ENCODE data around the gene TUBGCP3.
"Not testable (repeated sequence)": the region's sequence is repeated elsewhere in the genome, so short reads cannot be mapped to it uniquely, and the experiment has no call there.

Gene TUBGCP3

DNA sequence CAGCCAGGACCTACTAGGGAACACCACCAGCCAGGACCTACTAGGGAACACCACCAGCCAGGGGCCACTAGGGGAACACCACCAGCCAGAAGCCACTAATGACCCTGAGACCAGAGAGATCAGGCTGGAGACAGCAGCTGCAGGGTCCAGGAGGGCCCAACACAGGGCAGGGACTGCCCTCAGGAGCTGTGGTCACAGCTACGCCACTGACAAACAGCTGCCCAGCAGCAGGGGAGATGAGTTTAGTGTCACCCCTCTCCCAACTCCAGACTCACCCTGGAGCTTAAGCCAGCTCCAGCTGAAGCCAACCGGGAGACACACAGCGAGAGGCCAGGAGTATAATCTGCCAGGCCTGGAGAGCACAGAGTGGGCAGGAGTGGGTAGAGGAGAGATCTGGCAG lies 25.7 kb downstream of the TUBGCP3 start:
- Histone ChIP-seq H3K9ac (ENCODE audit: insufficient read length, low read depth) (no peak overlapping the region), H3K27me3 (ENCODE audit: insufficient read depth, insufficient read length) (no peaks in the 10 kb centered on the region)
- no peak for DNase-seq (ENCODE audit: low read depth, low spot score)

DNA sequence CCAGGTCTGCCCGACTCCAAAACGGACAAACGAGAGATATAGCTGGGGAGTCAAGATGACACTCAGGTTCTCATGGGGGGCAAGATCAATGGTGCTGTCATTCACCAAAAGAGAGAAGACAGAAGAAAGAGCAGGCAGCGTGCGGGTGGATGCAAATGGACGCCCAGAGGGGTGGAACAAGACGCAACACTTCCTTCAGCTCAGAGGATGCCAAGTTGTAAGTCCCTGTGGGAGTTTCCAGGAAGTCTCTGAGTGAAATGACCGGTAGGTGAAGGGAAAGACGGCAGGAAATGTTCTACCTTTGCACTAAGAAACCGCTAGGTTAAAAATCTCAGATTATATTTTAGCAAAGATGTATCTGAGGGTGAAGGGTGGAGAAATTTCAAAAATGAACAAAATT lies 26.5 kb downstream of the TUBGCP3 start:
- H3K4me3 ChIP-seq (ENCODE audit: insufficient read length, low read depth) = no peak overlapping the region
- DNase-seq (ENCODE audit: low read depth, low spot score) = no peak

More for the DNA sequence above, 25.7 kb downstream of the TUBGCP3 start:
- no peaks in the 10 kb centered on the region for H3K9me3 ChIP-seq (ENCODE audit: insufficient read depth, low read length)
- TF ChIP-seq ZNF274 (IDR thresholded peaks at IDR 0.05; ENCODE audit: low read depth, low read length) = no peak
- TF ChIP-seq SUZ12 (IDR thresholded peaks at IDR 0.05; ENCODE audit: extremely low read depth, insufficient read depth, insufficient read length) = no peak
- no peak for TF ChIP-seq YY1 (IDR thresholded peaks at IDR 0.05; ENCODE audit: insufficient read depth, insufficient read length)
- H3K36me3 ChIP-seq (ENCODE audit: insufficient read depth, insufficient read length, low read length) = peaks cover 62% of the 10 kb centered on the region
- no peak overlapping the region for H3K4me3 ChIP-seq (ENCODE audit: insufficient read length, low read depth)
- H3K4me1 ChIP-seq (ENCODE audit: insufficient read depth, insufficient read length) = peaks cover 2% of the 10 kb centered on the region

DNA sequence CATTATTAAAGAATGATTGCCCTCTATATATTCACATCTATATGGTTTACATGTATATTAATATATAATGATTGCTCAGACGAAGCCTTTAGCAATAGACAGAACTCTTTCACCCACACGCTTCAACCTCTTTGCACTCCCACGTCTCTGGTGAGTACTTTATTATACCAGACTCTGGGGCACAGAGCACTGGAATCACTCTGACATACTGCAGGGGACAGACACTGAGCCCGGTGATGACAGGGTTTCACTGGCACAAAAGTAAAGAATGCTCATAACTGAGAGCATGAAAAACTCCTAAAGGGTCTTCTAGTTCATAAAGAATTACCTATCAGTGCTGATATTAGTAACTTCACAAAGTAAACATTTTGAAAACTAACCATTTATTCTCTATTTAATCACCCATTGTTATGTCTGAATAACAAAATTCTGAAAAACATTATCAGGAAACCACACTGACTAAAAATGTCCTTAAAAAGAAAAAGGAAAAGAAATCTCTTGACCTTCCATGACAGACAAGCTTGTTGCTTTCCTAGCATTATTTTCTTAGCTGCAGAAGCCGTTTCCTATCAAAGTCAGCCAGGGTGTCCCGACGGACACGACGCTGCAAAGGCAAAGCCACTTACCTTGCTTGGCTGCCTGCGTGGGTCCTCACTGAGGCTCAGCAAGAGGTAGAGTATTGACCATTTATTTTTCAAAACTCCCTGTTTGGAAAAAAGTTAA lies 29.1 kb downstream of the TUBGCP3 start:
- H3K9me3 ChIP-seq (ENCODE audit: insufficient read depth, low read length) = no peaks in the 10 kb centered on the region
- no peak for TF ChIP-seq SUZ12 (IDR thresholded peaks at IDR 0.05; ENCODE audit: extremely low read depth, insufficient read depth, insufficient read length)
- no peak for TF ChIP-seq YY1 (IDR thresholded peaks at IDR 0.05; ENCODE audit: insufficient read depth, insufficient read length)
- no peak for TF ChIP-seq ZNF274 (IDR thresholded peaks at IDR 0.05; ENCODE audit: low read depth, low read length)
- H3K9ac ChIP-seq (ENCODE audit: insufficient read length, low read depth) = no peak overlapping the region
- peaks cover 2% of the 10 kb centered on the region for H3K4me1 ChIP-seq (ENCODE audit: insufficient read depth, insufficient read length)
- peaks cover 71% of the 10 kb centered on the region for H3K36me3 ChIP-seq (ENCODE audit: insufficient read depth, insufficient read length, low read length)
- no peak for DNase-seq (ENCODE audit: low read depth, low spot score)
- H3K27me3 ChIP-seq (ENCODE audit: insufficient read depth, insufficient read length) = no peaks in the 10 kb centered on the region
- H3K4me3 ChIP-seq (ENCODE audit: insufficient read length, low read depth) = no peak overlapping the region

More for the DNA sequence above, 26.5 kb downstream of the TUBGCP3 start:
- Histone ChIP-seq H3K9ac (ENCODE audit: insufficient read length, low read depth) (no peak overlapping the region), H3K9me3 (ENCODE audit: insufficient read depth, low read length) (no peaks in the 10 kb centered on the region), H3K27me3 (ENCODE audit: insufficient read depth, insufficient read length) (no peaks in the 10 kb centered on the region), H3K4me1 (ENCODE audit: insufficient read depth, insufficient read length) (peaks cover 2% of the 10 kb centered on the region), H3K36me3 (ENCODE audit: insufficient read depth, insufficient read length, low read length) (peaks cover 64% of the 10 kb centered on the region)
- no peak for TF ChIP-seq SUZ12 (IDR thresholded peaks at IDR 0.05; ENCODE audit: extremely low read depth, insufficient read depth, insufficient read length)
- no peak for TF ChIP-seq ZNF274 (IDR thresholded peaks at IDR 0.05; ENCODE audit: low read depth, low read length)
- TF ChIP-seq YY1 (IDR thresholded peaks at IDR 0.05; ENCODE audit: insufficient read depth, insufficient read length) = no peak

DNA sequence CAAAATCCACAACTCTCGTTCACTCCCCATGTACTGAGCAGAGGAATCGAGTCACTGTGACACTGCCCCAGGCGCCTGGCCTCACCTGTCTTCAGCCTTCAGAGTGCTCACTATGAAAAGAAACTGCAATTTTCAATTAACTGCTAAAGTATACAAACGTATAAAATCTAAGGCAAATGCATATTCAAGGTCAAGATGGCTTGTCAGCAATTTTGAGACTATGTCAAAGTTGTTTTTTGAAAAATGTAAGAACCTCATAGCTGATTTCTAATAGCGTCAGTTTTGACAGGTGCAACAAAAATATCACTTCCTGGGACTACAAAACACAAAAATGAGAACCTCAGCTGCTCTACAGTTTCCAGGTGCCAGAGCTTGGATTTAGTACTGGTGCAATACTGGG lies 31.4 kb downstream of the TUBGCP3 start:
- no peak overlapping the region for H3K4me3 ChIP-seq (ENCODE audit: insufficient read length, low read depth)
- no peak overlapping the region for H3K9ac ChIP-seq (ENCODE audit: insufficient read length, low read depth)
- no peaks in the 10 kb centered on the region for H3K27me3 ChIP-seq (ENCODE audit: insufficient read depth, insufficient read length)
- peaks cover 72% of the 10 kb centered on the region for H3K36me3 ChIP-seq (ENCODE audit: insufficient read depth, insufficient read length, low read length)
- TF ChIP-seq YY1 (IDR thresholded peaks at IDR 0.05; ENCODE audit: insufficient read depth, insufficient read length) (no peak), SUZ12 (IDR thresholded peaks at IDR 0.05; ENCODE audit: extremely low read depth, insufficient read depth, insufficient read length) (no peak), ZNF274 (IDR thresholded peaks at IDR 0.05; ENCODE audit: low read depth, low read length) (no peak)
- H3K9me3 ChIP-seq (ENCODE audit: insufficient read depth, low read length) = no peaks in the 10 kb centered on the region
- no peak for DNase-seq (ENCODE audit: low read depth, low spot score)
- no peaks in the 10 kb centered on the region for H3K4me1 ChIP-seq (ENCODE audit: insufficient read depth, insufficient read length)

DNA sequence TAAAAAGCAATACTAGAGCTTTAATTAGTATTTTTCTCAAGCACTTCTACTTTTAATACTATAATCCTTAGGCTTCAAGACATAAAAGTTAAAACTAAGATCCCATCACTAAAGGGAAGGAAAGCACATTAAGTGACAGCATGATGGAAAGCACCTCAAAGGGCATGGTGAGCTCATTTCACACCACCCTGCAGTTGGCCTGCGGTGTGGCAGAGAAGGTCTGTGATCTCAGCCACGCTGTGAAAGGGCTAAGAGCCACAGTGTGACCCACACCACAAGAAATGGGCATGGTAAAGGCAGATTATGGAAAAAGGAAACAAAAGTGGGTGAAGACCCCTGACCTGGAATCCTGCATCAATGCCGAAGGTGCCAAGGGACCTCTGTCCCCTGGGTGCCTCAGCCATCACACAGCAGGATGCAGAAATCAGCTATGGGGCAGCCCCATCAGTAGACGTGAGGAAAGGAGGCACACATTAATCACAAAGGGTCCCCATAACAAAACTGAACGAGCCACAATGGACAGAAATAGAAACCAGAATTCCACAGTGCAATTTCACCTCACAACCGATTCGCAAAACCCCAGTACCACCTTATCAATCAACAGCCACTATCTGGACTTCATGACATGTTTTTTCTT lies 33.6 kb downstream of the TUBGCP3 start:
- TF ChIP-seq SUZ12 (IDR thresholded peaks at IDR 0.05; ENCODE audit: extremely low read depth, insufficient read depth, insufficient read length) = no peak
- peaks cover 75% of the 10 kb centered on the region for H3K36me3 ChIP-seq (ENCODE audit: insufficient read depth, insufficient read length, low read length)
- no peaks in the 10 kb centered on the region for H3K9me3 ChIP-seq (ENCODE audit: insufficient read depth, low read length)
- H3K9ac ChIP-seq (ENCODE audit: insufficient read length, low read depth) = no peak overlapping the region
- no peaks in the 10 kb centered on the region for H3K4me1 ChIP-seq (ENCODE audit: insufficient read depth, insufficient read length)
- H3K4me3 ChIP-seq (ENCODE audit: insufficient read length, low read depth) = no peak overlapping the region
- H3K27me3 ChIP-seq (ENCODE audit: insufficient read depth, insufficient read length) = no peaks in the 10 kb centered on the region
- DNase-seq (ENCODE audit: low read depth, low spot score) = no peak

DNA sequence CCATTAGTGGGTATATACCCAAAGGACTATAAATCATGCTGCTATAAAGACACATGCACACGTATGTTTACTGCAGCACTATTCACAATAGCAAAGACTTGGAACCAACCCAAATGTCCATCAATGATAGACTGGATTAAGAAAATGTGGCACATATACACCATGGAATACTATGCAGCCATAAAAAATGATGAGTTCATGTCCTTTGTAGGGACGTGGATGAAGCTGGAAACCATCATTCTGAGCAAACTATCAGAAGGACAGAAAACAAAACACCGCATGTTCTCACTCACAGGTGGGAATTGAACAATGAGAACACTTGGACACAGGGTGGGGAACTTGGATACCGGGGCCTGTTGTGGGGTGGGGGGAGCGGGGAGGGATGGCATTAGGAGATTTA lies 39.0 kb downstream of the TUBGCP3 start:
- DNase-seq (ENCODE audit: low read depth, low spot score); H3K27me3 ChIP-seq (ENCODE audit: insufficient read depth, insufficient read length); H3K4me1 ChIP-seq (ENCODE audit: insufficient read depth, insufficient read length); H3K9me3 ChIP-seq (ENCODE audit: insufficient read depth, low read length); H3K4me3 ChIP-seq (ENCODE audit: insufficient read length, low read depth); H3K9ac ChIP-seq (ENCODE audit: insufficient read length, low read depth): not testable (repeated sequence)
- H3K36me3 ChIP-seq (ENCODE audit: insufficient read depth, insufficient read length, low read length) = peaks cover 67% of the 10 kb centered on the region

DNA sequence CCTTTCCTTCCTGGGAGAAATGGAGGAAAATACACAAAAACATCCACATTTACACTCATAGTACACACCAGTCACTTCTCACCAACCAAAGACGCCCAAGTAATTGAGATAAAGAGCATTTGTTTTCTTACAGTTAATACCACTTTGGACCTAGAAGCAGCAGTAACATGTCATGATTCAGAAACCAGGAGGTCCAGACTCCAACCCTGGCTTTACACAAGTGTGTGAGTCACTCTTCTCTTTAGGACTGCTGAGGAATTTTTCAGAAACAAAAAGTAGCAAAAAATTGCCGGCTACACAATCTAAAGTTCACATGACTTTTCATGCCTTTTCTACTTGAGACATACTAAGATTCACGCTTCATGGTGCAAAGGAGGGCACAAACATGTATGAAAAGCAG lies 42.1 kb downstream of the TUBGCP3 start:
- DNase-seq (ENCODE audit: low read depth, low spot score) = no peak
- Histone ChIP-seq H3K4me1 (ENCODE audit: insufficient read depth, insufficient read length) (no peaks in the 10 kb centered on the region), H3K36me3 (ENCODE audit: insufficient read depth, insufficient read length, low read length) (peaks cover 49% of the 10 kb centered on the region), H3K27me3 (ENCODE audit: insufficient read depth, insufficient read length) (no peaks in the 10 kb centered on the region), H3K9me3 (ENCODE audit: insufficient read depth, low read length) (no peaks in the 10 kb centered on the region), H3K9ac (ENCODE audit: insufficient read length, low read depth) (no peak overlapping the region), H3K4me3 (ENCODE audit: insufficient read length, low read depth) (no peak overlapping the region)
- TF ChIP-seq YY1 (IDR thresholded peaks at IDR 0.05; ENCODE audit: insufficient read depth, insufficient read length) (no peak), ZNF274 (IDR thresholded peaks at IDR 0.05; ENCODE audit: low read depth, low read length) (no peak), SUZ12 (IDR thresholded peaks at IDR 0.05; ENCODE audit: extremely low read depth, insufficient read depth, insufficient read length) (no peak)
